Measurements from ENCODE around the gene TBC1D1. TPM values are rescaled to one million over a fixed set of nuclear protein-coding genes. Genes with fewer than 3 reads are reported as not detected.

The TBC1D1 gene
- total and polyA plus RNA-seq, 2 experiments from 2014 or later, result 53.9 to 151 TPM

DNA sequence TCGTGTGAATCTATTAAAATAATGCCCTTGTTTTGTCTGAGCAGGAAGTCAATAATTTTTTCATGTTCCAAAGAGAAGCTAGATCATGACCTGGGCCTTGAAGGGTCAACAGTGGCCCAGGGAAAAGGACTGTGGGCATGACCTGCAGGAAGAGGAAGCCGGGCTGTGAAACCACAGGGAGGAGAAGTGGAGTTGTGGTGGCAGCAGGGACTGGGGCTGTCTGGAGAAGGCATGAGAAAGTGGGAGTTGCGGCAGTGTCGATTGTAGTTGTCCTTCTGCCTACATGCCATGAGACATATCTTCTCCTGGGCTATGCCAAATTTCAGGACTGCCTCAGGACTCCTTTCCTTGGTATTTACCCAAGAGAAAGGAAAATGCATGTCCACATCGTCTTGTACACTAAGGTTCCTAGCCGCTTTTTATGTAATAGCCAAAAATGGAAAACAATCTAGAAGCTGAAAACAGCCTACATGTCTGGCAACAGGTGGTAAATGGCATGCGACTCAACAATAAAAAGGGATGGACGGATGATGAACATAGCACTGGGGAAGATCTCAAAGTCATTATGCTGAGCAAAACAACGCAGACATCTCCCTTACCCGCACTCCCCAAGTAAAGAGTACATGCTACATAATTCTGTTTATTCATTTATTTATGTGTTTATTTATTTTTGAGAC lies 55.8 kb downstream of the TBC1D1 start (continued):
- TF ChIP-seq ETS1 (IDR thresholded peaks at IDR 0.05), result no peak
- no peak for TF ChIP-seq NANOG (IDR thresholded peaks at IDR 0.05; ENCODE audit: borderline replicate concordance)
- TF ChIP-seq, protein P1, sequence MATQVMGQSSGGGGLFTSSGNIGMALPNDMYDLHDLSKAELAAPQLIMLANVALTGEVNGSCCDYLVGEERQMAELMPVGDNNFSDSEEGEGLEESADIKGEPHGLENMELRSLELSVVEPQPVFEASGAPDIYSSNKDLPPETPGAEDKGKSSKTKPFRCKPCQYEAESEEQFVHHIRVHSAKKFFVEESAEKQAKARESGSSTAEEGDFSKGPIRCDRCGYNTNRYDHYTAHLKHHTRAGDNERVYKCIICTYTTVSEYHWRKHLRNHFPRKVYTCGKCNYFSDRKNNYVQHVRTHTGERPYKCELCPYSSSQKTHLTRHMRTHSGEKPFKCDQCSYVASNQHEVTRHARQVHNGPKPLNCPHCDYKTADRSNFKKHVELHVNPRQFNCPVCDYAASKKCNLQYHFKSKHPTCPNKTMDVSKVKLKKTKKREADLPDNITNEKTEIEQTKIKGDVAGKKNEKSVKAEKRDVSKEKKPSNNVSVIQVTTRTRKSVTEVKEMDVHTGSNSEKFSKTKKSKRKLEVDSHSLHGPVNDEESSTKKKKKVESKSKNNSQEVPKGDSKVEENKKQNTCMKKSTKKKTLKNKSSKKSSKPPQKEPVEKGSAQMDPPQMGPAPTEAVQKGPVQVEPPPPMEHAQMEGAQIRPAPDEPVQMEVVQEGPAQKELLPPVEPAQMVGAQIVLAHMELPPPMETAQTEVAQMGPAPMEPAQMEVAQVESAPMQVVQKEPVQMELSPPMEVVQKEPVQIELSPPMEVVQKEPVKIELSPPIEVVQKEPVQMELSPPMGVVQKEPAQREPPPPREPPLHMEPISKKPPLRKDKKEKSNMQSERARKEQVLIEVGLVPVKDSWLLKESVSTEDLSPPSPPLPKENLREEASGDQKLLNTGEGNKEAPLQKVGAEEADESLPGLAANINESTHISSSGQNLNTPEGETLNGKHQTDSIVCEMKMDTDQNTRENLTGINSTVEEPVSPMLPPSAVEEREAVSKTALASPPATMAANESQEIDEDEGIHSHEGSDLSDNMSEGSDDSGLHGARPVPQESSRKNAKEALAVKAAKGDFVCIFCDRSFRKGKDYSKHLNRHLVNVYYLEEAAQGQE (IDR thresholded peaks at IDR 0.05; ENCODE audit: unreplicated experiment), result no peak

- ATAC-seq (no peak), DNase-seq (ENCODE audit: low spot score) (no peak)
- Histone ChIP-seq H2AFZ (no peak overlapping the region), H3F3A (replicated peaks; ENCODE audit: low read depth) (no peaks in the 10 kb centered on the region), H3K36me3 (ENCODE audit: insufficient read depth) (no peaks in the 10 kb centered on the region), H3K9me2 (ENCODE audit: insufficient read depth) (no peaks in the 10 kb centered on the region; the same call in 1 of the 2 replicates), H3K27me3 (ENCODE audit: insufficient read depth) (no peaks in the 10 kb centered on the region), H4K20me1 (replicated peaks; ENCODE audit: insufficient read depth) (no peaks in the 10 kb centered on the region), H3K4me1 (ENCODE audit: insufficient read depth) (no peaks in the 10 kb centered on the region), H3K27ac (ENCODE audit: low read depth) (no peak overlapping the region), H3K4me3 (no peak overlapping the region), H3K79me2 (replicated peaks; ENCODE audit: insufficient read depth) (no peaks in the 10 kb centered on the region; the same call in 1 of the 2 replicates), H3K4me2 (no peak overlapping the region)
- Mint-ChIP-seq H3K4me1 (no peaks in the 10 kb centered on the region), H3K27ac (no peak overlapping the region), H3K9me3 (peaks cover 4% of the 10 kb centered on the region; the same call in 2 of the 3 replicates), H3K27me3 (ENCODE audit: insufficient read depth, low read depth, poor library complexity) (peaks cover 2% of the 10 kb centered on the region), H3K36me3 (ENCODE audit: low read depth) (peaks cover 3% of the 10 kb centered on the region; the same call in 2 of the 3 replicates), H3K4me3 (no peak overlapping the region)
- TF ChIP-seq JUNB (IDR thresholded peaks at IDR 0.05; ENCODE audit: unreplicated experiment) (no peak), EZH2phosphoT487 (IDR thresholded peaks at IDR 0.05; ENCODE audit: unreplicated experiment) (no peak), CREB1 (CRISPR knock-in tag; IDR thresholded peaks at IDR 0.05; ENCODE audit: low read depth) (no peak), ZNF114 (CRISPR knock-in tag; IDR thresholded peaks at IDR 0.05) (no peak), NANOG (IDR thresholded peaks at IDR 0.05; ENCODE audit: borderline replicate concordance) (no peak), ZNF331 (CRISPR knock-in tag; IDR thresholded peaks at IDR 0.05; ENCODE audit: low read depth) (no peak), EZH2 (IDR thresholded peaks at IDR 0.05; ENCODE audit: low read depth, unreplicated experiment) (no peak)
- TF ChIP-seq, protein P1 (IDR thresholded peaks at IDR 0.05; ENCODE audit: unreplicated experiment), result no peak
Measured at GRCh38 chr4:37948542-37948941, 57.7 kb downstream of the TBC1D1 start.

Data from GM23338 (cell line).